ENCODE data around the gene BAG2.

The BAG2 gene

GRCh38 chr6:57138026-57138425 lies 34.1 kb upstream of the BAG2 start:
- no peak overlapping the region for H3K27ac ChIP-seq
- no peak for TF ChIP-seq ZFX (IDR thresholded peaks at IDR 0.05)
- no peak for TF ChIP-seq CTCF (conservative IDR thresholded peaks at IDR 0.05)

GRCh38 chr6:57141451-57142177 lies 30.5 kb upstream of the BAG2 start:
- no peak for TF ChIP-seq ZFX (IDR thresholded peaks at IDR 0.05)
- no peak for TF ChIP-seq CTCF (conservative IDR thresholded peaks at IDR 0.05)

GRCh38 chr6:57142178-57142525 lies 30.0 kb upstream of the BAG2 start:
- no peak for TF ChIP-seq CTCF (conservative IDR thresholded peaks at IDR 0.05)
- TF ChIP-seq ZFX (IDR thresholded peaks at IDR 0.05), result no peak
- no peak overlapping the region for H3K27ac ChIP-seq

More at GRCh38 chr6:57141451-57142177, 30.5 kb upstream of the BAG2 start:
- H3K27ac ChIP-seq, result no peak overlapping the region

GRCh38 chr6:57143690-57144089 lies 28.4 kb upstream of the BAG2 start:
- no peak overlapping the region for H3K27ac ChIP-seq
- no peak for TF ChIP-seq ZFX (IDR thresholded peaks at IDR 0.05)
- no peak for TF ChIP-seq CTCF (conservative IDR thresholded peaks at IDR 0.05)

- H3K27ac ChIP-seq, result no peak overlapping the region
- no peak for TF ChIP-seq ZFX (IDR thresholded peaks at IDR 0.05)
- no peak for TF ChIP-seq CTCF (conservative IDR thresholded peaks at IDR 0.05)
Observed at GRCh38 chr6:57147401-57147800, 24.7 kb upstream of the BAG2 start.

- no peak overlapping the region for H3K27ac ChIP-seq
- TF ChIP-seq CTCF (conservative IDR thresholded peaks at IDR 0.05) (no peak), ZFX (IDR thresholded peaks at IDR 0.05) (no peak)
Observed at GRCh38 chr6:57147955-57148858, 23.9 kb upstream of the BAG2 start.

- no peak for TF ChIP-seq CTCF (conservative IDR thresholded peaks at IDR 0.05)
- TF ChIP-seq ZFX (IDR thresholded peaks at IDR 0.05), result no peak
- no peak overlapping the region for H3K27ac ChIP-seq
Observed at GRCh38 chr6:57158658-57159057, 13.5 kb upstream of the BAG2 start.
